Parathyroid adenoma (tissue), 2 donors: ENCODE measurements around the gene ZNF23.

Source experiments
- H2AFZ ChIP-seq: fragments of 300-600 bp; sonication (generic); one replicate; pipeline ENCODE4 v1.7.0; 2017; ENCODE audit warnings: antibody characterized with exemption, mild to moderate bottlenecking
- H3K27ac ChIP-seq: fragments of 300-600 bp; sonication (generic); one replicate; pipeline ENCODE4 v1.7.0; 2017
- H3K27me3 ChIP-seq: fragments of 300-600 bp; sonication (generic); one replicate; pipeline ENCODE4 v1.7.0; 2017; ENCODE audit warnings: low read length; ENCODE audit not compliant: control insufficient read depth, insufficient read depth
- H3K36me3 ChIP-seq: fragments of 300-600 bp; sonication (generic); one replicate; pipeline ENCODE4 v1.7.0; 2017; ENCODE audit warnings: low read length; ENCODE audit not compliant: control insufficient read depth, insufficient read depth
- H3K4me1 ChIP-seq: fragments of 300-600 bp; sonication (generic); one replicate; pipeline ENCODE4 v1.7.0; 2017; ENCODE audit warnings: control low read depth
- H3K4me2 ChIP-seq: fragments of 300-600 bp; sonication (generic); one replicate; pipeline ENCODE4 v1.7.0; 2017; ENCODE audit warnings: low read length
- H3K4me3 ChIP-seq: fragments of 300-600 bp; sonication (generic); one replicate; pipeline ENCODE4 v1.7.0; 2017; ENCODE audit warnings: low read depth, low read length
- H3K79me2 ChIP-seq: fragments of 300-600 bp; sonication (generic); one replicate; pipeline ENCODE4 v1.7.0; 2017; ENCODE audit warnings: control low read depth
- H3K9ac ChIP-seq: fragments of 300-600 bp; sonication (generic); one replicate; pipeline ENCODE4 v1.7.0; 2017; ENCODE audit warnings: mild to moderate bottlenecking
- H3K9me3 ChIP-seq: fragments of 300-600 bp; sonication (generic); one replicate; pipeline ENCODE4 v1.7.0; 2017; ENCODE audit warnings: low read length; ENCODE audit not compliant: control insufficient read depth
- TF ChIP-seq, protein P1 (sequence below): fragments of 300-600 bp; sonication (generic); IDR thresholded peaks from one replicate; pipeline ENCODE4 v1.7.0; 2017; ENCODE audit warnings: antibody characterized with exemption, mild to moderate bottlenecking
- donor health status: primary hyperparathyroidism.

ZNF23 gene

DNA sequence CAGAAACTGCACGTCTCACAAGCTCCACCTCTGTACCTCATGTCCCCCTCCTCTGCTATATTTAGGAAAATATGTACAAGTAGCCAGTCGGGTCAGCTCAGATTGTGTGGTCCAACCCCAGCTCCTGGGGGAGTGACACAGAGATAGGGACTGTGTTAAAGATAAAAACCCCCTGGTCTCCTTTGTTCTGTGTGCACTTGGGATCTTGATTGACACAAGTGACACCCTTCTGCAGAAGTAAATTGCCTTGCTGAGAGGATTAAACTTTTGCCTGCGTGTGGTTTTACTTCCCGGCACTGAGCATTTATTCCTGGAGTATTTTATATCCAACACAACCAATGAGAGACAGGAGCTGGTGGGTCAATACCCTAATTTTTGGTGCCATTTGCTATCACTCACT, 57.7 kb downstream of the ZNF23 start:
- Histone ChIP-seq H3K27me3 (no peaks in the 10 kb centered on the region), H3K4me2 (no peak overlapping the region), H3K4me1 (no peaks in the 10 kb centered on the region), H2AFZ (no peak overlapping the region), H3K9ac (no peak overlapping the region), H3K27ac (no peak overlapping the region), H3K4me3 (no peak overlapping the region), H3K79me2 (no peaks in the 10 kb centered on the region), H3K9me3 (no peaks in the 10 kb centered on the region), H3K36me3 (no peaks in the 10 kb centered on the region)
- TF ChIP-seq, protein P1, sequence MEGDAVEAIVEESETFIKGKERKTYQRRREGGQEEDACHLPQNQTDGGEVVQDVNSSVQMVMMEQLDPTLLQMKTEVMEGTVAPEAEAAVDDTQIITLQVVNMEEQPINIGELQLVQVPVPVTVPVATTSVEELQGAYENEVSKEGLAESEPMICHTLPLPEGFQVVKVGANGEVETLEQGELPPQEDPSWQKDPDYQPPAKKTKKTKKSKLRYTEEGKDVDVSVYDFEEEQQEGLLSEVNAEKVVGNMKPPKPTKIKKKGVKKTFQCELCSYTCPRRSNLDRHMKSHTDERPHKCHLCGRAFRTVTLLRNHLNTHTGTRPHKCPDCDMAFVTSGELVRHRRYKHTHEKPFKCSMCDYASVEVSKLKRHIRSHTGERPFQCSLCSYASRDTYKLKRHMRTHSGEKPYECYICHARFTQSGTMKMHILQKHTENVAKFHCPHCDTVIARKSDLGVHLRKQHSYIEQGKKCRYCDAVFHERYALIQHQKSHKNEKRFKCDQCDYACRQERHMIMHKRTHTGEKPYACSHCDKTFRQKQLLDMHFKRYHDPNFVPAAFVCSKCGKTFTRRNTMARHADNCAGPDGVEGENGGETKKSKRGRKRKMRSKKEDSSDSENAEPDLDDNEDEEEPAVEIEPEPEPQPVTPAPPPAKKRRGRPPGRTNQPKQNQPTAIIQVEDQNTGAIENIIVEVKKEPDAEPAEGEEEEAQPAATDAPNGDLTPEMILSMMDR = no peak

GRCh38 chr16:71402674-71403073, 59.4 kb downstream of the ZNF23 start:
- Histone ChIP-seq H3K9ac (no peak overlapping the region), H3K27ac (no peak overlapping the region), H3K9me3 (no peaks in the 10 kb centered on the region), H3K79me2 (no peaks in the 10 kb centered on the region), H2AFZ (no peak overlapping the region), H3K27me3 (no peaks in the 10 kb centered on the region), H3K4me3 (no peak overlapping the region), H3K36me3 (no peaks in the 10 kb centered on the region), H3K4me1 (no peaks in the 10 kb centered on the region), H3K4me2 (no peak overlapping the region)
- TF ChIP-seq, protein P1 = no peak

DNA sequence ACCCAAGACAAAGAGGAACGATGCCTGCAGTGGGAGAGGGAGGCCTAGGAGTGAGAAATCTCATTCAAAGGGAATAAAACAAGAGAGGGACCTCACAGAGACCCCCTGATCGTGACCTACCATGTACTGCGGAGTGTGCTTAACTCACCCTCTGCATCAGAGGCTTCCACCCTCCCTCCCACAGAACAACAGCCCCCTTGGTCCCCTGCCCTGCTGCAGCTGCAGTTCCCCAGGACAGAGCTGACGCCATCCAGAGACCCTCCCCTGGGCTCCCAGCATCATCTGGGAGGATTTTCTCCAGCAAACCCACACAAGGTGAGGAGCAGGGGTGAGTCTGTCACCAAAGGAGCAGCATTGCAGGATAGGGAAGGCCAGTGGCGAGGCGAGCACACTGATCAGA, 60.0 kb downstream of the ZNF23 start:
- H2AFZ ChIP-seq = no peak overlapping the region

DNA sequence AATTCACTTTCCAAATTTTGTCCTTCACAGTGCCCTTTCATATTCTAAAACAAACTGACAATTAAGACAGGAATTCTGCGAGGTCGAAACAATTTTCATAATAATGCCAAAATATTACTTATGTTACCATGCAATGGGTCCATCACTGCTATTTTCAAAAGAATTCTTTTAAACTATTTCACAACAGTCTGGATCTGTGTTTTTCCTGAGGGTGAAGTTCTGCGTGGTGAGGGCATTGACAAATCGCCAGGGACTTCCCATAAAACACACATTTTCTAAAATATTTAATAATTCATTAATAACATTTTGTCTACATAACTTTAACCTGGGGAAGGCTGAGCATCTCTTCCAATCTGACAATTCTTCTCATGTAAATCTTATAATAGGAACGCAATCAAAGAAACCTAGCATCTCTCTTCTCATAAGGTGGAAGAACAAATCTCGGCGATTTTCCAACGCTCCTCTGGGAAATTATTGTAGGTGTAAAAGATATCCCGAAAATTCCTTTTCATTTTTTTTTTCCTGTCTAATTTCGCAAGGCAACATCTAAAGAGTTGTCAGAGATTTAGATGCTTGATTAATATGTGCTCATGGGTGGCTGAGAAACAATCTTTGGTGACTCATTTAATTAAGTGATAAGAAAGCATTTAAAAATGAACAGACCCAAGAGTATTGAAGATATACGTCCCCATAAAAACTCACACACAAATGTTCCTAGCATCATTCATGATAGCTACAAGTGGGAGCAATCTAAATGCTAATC, 62.1 kb downstream of the ZNF23 start:
- Histone ChIP-seq H3K27me3 (no peaks in the 10 kb centered on the region), H3K79me2 (no peaks in the 10 kb centered on the region), H3K9me3 (no peaks in the 10 kb centered on the region), H2AFZ (no peak overlapping the region), H3K4me2 (no peak overlapping the region), H3K4me3 (no peak overlapping the region), H3K9ac (no peak overlapping the region), H3K36me3 (no peaks in the 10 kb centered on the region), H3K27ac (no peak overlapping the region), H3K4me1 (no peaks in the 10 kb centered on the region)
- TF ChIP-seq, protein P1 = no peak

More for the DNA sequence above, 60.0 kb downstream of the ZNF23 start:
- H3K79me2 ChIP-seq = no peaks in the 10 kb centered on the region
- H3K36me3 ChIP-seq = no peaks in the 10 kb centered on the region
- no peaks in the 10 kb centered on the region for H3K4me1 ChIP-seq
- TF ChIP-seq, protein P1 = no peak
- H3K27me3 ChIP-seq = no peaks in the 10 kb centered on the region
- no peak overlapping the region for H3K4me2 ChIP-seq
- H3K4me3 ChIP-seq = no peak overlapping the region
- no peak overlapping the region for H3K9ac ChIP-seq
- no peak overlapping the region for H3K27ac ChIP-seq
- no peaks in the 10 kb centered on the region for H3K9me3 ChIP-seq
